Keratinocyte (primary cell): Measurements from ENCODE around the gene RBM8A.
"Not testable (repeated sequence)": the region's sequence is repeated elsewhere in the genome, so short reads cannot be mapped to it uniquely, and the experiment has no call there.

ENCODE experiments used
- EZH2 ChIP-seq: IDR thresholded peaks from one replicate; pipeline ENCODE4 v1.6.1; 2012; ENCODE audit warnings: inconsistent platforms, mild to moderate bottlenecking, low read length, moderate library complexity
- TF ChIP-seq, protein P1 (sequence below), 3 experiments: IDR thresholded peaks in 1 of 3; conservative IDR thresholded peaks in 1 of 3; optimal IDR thresholded peaks in 1 of 3; 2 replicates in 2 of 3; 3 replicates in 1 of 3; pipeline versions ENCODE3 to v1.5.1; 2011; ENCODE audit warnings: low read length in 3 of 3, mild to moderate bottlenecking in 3 of 3, moderate library complexity in 2 of 3, control low read depth in 1 of 3, inconsistent platforms in 1 of 3; ENCODE audit not compliant: insufficient read depth in 2 of 3; ENCODE audit errors: extremely low read depth in 1 of 3

DNA sequence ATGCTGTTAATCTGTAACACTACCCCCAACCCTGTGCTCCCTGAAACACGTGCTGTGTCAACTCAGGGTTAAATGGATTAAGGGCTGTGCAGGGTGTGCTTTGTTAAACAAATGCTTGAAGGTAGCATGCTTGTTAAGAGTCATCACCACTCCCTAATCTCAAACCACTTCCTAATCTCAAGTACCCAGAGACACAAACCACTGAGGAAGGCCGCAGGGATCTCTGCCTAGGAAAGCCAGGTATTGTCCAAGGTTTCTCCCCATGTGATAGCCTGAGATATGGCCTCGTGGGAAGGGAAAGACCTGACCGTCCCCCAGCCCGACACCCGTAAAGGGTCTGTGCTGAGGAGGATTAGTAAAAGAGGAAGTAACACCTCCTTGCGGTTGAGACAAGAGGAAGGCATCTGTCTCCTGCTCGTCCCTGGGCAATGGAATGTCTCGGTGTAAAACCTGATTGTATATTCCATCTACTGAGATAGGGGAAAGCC is 5.3 kb upstream of the RBM8A start:
- TF ChIP-seq, protein P1, sequence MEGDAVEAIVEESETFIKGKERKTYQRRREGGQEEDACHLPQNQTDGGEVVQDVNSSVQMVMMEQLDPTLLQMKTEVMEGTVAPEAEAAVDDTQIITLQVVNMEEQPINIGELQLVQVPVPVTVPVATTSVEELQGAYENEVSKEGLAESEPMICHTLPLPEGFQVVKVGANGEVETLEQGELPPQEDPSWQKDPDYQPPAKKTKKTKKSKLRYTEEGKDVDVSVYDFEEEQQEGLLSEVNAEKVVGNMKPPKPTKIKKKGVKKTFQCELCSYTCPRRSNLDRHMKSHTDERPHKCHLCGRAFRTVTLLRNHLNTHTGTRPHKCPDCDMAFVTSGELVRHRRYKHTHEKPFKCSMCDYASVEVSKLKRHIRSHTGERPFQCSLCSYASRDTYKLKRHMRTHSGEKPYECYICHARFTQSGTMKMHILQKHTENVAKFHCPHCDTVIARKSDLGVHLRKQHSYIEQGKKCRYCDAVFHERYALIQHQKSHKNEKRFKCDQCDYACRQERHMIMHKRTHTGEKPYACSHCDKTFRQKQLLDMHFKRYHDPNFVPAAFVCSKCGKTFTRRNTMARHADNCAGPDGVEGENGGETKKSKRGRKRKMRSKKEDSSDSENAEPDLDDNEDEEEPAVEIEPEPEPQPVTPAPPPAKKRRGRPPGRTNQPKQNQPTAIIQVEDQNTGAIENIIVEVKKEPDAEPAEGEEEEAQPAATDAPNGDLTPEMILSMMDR (optimal IDR thresholded peaks at IDR 0.05 in 1 of 3, IDR thresholded peaks at IDR 0.05 in 1 of 3, conservative IDR thresholded peaks at IDR 0.05 in 1 of 3; ENCODE audit: extremely low read depth in 1 of 3, insufficient read depth in 2 of 3, low read length in 3 of 3): not testable (repeated sequence)
- not testable (repeated sequence) for TF ChIP-seq EZH2
